GM18873 (cell line): ENCODE results near the gene GMCL1.
"Not testable (repeated sequence)": the region's sequence is repeated elsewhere in the genome, so short reads cannot be mapped to it uniquely, and the experiment has no call there.

Experiments
- ATAC-seq: cut with Tn5 transposase; IDR thresholded peaks from one replicate; pipeline ENCODE4 v1.9.1; 2021; ENCODE audit warnings: mild to moderate bottlenecking, moderate library complexity, moderate number of reproducible peaks; ENCODE audit not compliant: unreplicated experiment, low FRiP score

The GMCL1 gene

GRCh38 chr2:69807821-69808540, 21.5 kb upstream of the GMCL1 start:
- no peak for ATAC-seq

- ATAC-seq = no peak
Observed at GRCh38 chr2:69810550-69810949, 18.9 kb upstream of the GMCL1 start.

DNA sequence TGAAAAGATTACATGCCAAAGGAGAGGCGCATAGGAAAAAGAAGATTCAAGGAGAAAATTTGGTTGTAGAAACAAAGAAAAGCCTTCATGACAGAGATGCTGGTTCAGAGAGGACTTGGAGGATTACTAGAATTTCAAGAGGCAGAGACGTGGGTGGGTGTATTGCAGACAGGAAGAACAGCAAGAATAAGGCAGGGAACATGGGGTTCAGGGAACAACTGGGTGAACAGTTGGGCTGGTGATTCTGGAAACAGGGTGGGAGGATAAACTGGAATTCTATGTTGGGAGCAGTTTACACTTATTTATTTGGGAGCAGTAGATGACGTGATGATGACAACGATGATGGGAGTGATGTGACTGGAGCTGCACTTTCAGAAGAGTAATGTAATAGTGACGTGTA, 18.4 kb upstream of the GMCL1 start:
- no peak for ATAC-seq

- no peak for ATAC-seq
Observed at GRCh38 chr2:69811591-69811990, 17.9 kb upstream of the GMCL1 start.

GRCh38 chr2:69815717-69816116, 13.7 kb upstream of the GMCL1 start:
- ATAC-seq = no peak

GRCh38 chr2:69816923-69817542, 12.4 kb upstream of the GMCL1 start:
- no peak for ATAC-seq

DNA sequence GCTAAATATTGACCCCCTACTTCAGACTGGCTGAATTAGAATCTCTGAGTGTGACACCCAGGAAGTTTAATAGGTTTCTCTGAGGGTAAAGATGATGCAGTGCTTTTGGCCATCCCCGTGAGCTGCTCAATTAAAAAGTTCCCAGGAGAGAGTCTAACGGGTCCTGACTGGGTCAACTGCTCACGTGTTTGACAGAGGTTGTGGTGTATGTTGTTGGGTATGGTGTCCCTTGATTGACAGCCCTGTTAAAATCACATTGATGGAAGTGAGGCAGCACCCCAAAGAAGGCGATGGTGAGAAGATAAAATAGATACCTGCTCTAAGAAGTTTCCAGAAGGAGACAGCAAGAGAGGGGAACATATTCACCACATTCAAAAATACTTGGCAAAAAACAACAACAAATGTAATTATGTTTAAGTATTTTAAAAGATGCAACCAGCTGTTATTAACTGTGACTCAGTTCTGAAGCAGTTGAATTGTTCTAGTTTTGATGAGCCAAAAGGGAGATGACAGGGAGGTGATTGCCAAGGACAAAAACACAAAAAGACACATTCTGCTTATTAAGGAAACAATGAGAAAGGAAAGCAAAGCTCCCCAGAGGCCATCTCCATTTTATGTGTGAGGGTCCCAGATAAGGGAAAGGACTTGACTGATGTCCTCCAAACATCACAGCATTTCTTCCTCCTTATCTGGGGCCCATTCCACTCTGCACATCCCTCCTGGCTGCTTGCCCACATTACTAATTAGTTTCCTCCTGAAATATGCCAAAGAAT, 11.5 kb upstream of the GMCL1 start:
- no peak for ATAC-seq

DNA sequence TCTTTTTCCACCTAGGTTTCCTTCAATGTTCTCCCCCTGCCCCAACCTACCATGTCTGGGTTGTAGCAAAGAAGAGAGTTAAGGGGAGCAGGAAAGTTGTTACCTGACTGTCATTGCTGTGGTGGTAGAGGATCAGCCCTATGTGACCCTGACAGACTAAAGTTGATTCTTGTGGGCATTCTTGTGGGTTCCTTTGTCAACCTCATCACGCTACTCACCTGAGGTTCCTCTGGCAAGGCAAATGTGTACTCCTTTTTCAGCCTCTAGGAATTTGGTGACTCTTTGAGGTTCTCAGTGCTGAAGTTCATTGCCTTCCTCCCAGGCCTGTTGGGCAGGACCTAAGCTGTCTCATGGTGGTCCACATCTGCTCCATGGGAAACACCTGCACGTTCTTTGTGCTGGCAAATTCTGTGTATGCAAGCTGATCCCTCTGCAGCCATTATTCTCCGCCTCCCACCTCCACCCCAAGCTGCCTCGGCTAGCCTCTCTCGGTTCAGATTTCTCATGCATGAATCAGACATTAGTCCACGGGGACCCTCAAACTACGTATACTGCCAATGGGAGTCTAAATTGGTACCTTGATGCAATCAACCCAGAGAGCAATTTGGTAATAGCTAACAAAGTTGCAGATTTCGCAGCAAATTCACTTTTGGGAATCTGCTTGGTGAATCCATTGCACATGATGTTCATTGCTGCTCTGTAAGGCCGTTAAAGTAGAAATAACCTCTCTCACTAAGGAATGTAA, 1.5 kb upstream of the GMCL1 start:
- ATAC-seq = no peak

DNA sequence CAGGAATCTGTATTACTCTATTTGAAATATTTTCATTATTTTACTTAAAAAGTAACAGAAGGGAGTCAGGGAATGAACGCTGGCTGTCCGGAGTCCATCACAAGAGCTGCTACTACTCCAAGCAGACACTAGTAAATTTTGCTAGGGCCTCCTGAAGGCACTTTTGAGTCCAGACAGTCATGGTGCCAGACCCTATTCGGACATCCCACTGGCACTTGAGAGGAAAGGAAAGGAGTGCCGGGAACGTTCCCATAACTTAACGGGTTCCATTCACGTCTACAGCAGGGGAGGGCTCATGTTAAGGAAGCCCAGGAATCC, 563 bp upstream of the GMCL1 start:
- no peak for ATAC-seq

DNA sequence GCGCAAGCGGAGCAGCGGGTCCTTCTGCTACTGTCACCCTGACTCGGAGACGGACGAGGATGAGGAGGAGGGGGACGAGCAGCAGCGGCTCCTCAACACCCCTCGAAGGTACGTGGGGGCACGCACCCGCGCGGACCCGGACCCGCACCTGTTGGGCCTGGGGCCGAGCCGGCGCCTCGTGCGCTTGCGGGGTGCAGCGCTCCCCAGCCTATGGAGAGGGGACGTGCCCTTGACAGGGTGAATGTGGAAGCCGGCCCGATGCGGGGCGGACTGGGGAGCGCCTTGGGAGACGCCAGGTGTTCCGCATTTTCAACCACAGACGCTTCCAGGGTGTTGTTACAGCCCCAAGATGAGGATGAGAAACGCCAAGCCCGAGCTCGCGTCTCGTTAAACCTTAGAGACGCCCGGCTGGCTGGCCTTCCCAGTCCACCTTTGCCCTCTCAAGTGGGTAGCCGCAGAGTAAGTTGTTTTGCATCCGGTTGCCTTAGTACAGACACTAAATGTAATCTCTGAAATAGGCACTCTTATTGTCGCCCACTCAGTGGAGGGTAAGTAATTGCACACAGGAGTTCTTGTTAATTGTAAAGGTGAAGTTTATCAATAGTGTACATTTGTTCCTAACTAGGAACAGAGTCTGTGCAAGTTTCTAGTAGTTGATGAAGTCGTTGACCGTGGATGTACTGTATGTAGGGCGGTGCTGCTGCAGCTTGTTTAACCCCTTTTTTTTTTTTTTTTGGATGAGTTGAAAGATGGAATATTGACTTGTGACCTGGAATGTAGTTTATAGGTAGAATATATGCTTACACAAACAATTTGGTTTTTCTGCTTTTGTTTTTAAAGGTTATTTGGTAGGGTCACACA, 815 bp downstream of the GMCL1 start:
- ATAC-seq = peak; percentile 17

- not testable (repeated sequence) for ATAC-seq
Observed at GRCh38 chr2:69830906-69831241, 1.4 kb downstream of the GMCL1 start.

DNA sequence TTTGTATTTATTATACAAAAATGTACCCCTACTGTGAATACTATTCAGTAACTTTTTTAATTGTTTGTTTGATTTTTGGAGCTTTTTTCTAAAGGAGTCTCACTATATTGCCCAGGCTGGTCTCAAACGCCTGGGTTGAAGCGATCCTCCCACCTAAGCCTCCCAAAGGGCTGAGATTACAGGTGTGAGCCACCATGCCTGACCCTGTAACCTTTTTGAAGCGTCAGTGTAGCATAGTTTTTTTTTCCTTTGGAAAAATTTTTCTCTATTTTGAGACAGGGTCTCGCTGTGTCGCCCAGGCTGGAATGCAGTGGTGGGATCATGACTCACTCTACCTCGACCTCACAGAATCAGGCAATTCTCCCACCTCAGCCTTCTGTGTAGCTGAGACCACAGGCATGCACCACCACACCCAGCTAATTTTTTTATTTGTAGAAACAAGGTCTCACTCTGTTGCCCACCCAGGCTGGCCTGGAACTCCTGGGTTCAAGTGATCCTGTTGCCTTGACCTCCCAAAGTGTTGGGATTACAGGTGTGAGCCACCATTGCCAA, 2.0 kb downstream of the GMCL1 start:
- ATAC-seq = no peak

DNA sequence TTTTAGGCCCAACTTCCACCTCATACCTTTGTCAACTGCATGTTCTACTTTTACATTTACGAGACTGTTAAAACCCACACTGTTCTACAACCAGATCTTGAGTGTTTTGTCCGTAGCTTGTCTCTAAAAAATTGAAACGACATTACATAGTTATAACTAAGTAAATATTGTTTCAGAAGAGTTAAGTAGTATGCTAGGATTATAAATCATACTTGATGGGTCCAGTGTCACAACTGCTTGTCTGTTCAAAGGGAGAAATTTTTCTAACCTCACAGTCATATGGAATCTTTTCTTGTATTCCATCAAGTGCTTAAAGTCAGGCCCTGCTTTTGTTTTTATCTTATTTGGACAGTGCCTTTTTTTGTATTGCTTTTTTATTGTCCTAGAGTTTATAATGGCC, 4.3 kb downstream of the GMCL1 start:
- no peak for ATAC-seq

DNA sequence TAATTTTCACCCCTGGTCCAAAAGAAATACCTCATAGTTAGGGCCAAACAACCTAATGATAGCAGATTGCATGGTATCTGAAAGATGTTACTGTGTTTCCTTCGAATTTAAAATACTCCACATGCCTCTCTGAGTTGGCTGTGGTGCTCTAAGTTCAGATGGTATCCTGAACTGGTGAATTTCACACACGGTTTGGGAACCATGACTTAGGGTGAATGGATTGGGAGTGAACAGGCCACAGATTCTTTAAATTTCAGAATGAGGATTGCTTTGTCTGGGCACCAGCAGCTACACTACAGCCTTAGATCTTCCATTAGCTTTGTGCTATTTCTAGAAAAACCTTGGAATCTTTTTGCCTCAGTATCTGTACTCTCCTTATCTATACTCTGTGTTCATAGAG, 6.2 kb downstream of the GMCL1 start:
- ATAC-seq = no peak

DNA sequence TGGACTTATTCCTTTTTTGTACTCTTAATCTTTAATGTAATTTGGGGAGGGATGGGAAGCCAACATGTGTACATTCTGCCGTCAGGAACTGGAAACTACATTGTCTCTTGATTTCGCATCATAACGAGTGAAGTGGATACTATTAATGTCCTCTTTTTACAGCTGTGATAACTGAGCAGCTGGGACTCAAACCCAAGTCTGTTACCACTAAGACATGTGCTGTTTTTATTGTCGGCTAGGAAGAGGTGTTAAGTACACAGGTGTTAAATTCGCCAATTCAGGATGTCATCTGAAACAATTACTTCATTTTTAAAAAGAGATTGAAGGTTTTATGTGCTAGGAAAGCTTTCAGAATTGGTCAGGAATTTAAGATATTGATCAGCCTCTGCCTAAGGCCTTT, 6.9 kb downstream of the GMCL1 start:
- no peak for ATAC-seq

GRCh38 chr2:69837533-69837932, 8.1 kb downstream of the GMCL1 start:
- no peak for ATAC-seq

DNA sequence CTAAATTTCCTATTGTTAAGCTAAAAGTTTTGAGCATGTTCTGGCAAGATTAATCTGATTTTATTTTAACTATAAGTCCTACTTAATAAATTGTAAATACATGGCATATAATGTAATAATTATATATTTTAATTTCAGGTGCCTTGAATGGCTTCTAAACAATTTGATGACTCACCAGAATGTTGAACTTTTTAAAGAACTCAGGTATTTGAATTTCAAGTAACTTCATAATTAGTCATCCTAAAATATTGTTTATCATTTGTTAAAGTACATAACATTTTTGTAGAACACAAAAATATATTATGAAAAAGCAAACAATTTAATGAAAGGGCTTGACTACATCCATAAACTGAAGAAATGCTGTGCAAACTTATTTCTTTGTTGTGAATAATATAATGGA, 14.5 kb downstream of the GMCL1 start:
- no peak for ATAC-seq

DNA sequence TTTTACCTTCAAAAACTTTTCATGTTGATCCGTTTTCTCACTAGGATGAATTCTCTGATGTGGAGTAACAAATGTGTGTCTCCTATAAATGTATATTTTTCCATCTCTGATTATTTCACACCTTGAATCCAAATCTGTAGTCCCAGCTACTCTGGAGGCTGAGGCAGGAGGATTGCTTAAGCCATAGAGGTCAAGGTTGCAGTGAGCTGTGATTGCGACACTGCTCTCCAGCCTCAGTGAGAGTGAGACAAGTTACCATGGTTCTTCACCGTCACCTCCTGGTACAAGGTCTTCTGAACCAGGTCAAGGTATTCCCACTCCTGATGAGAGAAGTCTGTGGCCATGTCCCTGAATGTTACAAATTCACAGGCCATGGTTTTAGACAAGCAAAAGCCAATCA, 15.1 kb downstream of the GMCL1 start:
- no peak for ATAC-seq

DNA sequence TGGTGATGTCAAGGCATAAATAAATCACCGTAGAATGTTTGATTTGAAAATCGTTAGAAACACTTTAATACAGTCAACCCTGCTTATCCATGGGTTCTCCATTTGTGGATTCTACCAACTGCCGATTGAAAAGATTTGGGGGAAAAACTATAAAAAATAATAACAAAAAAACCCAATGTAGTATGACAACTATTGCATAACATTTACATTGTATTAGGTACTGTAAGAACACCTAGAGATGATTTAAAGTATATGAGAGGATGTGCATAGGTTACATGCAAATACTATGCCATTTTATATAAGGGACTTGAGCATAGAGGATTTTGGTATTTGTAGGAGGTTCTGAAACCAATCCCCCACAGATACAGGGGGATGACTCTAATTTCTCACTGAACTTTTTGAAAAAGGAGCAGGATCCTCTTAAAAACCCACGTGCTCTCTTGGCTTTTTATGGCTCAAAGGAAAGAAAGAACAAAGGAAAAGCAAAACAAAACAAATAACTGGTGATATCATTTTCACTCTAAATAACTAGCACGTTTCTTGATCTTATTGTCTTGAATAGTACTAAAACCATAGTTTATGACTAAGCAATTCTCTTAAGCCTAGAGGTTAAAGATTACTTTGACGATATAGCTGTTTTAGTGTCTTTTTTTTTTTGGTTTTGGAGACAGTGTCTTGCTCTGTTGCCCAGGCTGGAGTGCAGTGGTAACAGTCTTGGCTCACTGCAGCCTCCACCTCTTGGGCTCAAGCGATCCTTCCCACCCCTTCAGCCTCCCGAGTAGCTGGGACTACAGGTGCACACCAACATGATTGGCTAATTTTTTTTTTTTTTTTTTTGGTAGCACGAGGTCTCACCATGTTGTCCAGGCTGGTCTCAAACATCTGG, 17.0 kb downstream of the GMCL1 start:
- ATAC-seq = no peak
